GM21367 (cell line): Measurements from ENCODE around the gene BTN1A1.
"Not testable (repeated sequence)": the region's sequence is repeated elsewhere in the genome, so short reads cannot be mapped to it uniquely, and the experiment has no call there.

Source experiments
- ATAC-seq: cut with Tn5 transposase; IDR thresholded peaks from one replicate; pipeline ENCODE4 v1.9.1; 2021; ENCODE audit not compliant: unreplicated experiment

BTN1A1 gene, protein sequence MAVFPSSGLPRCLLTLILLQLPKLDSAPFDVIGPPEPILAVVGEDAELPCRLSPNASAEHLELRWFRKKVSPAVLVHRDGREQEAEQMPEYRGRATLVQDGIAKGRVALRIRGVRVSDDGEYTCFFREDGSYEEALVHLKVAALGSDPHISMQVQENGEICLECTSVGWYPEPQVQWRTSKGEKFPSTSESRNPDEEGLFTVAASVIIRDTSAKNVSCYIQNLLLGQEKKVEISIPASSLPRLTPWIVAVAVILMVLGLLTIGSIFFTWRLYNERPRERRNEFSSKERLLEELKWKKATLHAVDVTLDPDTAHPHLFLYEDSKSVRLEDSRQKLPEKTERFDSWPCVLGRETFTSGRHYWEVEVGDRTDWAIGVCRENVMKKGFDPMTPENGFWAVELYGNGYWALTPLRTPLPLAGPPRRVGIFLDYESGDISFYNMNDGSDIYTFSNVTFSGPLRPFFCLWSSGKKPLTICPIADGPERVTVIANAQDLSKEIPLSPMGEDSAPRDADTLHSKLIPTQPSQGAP

DNA sequence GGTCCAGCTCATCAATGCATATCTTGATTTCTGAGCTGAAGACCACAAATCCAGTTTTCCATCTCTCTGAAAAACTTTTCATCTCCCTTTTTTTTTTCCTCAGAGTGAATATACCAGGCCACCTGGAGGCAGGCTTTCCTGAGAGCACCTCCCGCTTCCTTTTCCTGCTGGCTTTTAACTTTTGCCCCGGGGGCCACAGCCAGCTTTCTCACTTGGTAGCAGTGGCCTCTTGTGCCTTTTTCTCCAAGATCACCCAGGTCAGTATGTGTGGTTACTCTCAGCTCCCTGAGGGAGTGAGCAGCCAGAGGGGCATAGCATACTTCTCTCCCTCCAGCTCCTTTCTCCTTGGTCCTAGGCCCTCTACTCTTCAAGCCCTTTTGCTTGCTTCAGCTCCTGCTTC, at the start of gene BTN1A1:
Gene BTN1A1, plus strand, starts transcription at position 202 of the 400 bp plus-strand sequence. CDS start 984 bp downstream, outside the sequence.
- ATAC-seq, result no peak

DNA sequence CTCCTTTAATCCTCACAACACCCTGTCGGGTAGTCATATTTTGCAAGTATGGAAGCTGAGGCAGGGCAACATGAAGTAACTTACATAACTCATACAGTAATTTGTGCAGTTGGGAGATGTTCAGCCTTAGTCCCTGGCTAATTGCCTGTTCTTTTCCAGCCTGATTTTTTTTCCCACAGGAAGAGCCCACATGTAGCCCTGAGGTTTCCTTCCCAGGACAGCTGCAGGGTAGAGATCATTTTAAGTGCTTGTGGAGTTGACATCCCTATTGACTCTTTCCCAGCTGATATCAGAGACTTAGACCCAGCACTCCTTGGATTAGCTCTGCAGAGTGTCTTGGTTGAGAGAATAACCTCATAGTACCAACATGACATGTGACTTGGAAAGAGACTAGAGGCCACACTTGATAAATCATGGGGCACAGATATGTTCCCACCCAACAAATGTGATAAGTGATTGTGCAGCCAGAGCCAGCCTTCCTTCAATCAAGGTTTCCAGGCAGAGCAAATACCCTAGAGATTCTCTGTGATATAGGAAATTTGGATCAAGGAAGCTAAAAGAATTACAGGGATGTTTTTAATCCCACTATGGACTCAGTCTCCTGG, 47.4 kb upstream of the BTN1A1 start:
- no peak for ATAC-seq

- no peak for ATAC-seq
These were observed 45.5 kb upstream of the BTN1A1 start for GRCh38 chr6:26454631-26455030.

- no peak for ATAC-seq
These were observed 44.6 kb upstream of the BTN1A1 start for GRCh38 chr6:26455357-26455970.

DNA sequence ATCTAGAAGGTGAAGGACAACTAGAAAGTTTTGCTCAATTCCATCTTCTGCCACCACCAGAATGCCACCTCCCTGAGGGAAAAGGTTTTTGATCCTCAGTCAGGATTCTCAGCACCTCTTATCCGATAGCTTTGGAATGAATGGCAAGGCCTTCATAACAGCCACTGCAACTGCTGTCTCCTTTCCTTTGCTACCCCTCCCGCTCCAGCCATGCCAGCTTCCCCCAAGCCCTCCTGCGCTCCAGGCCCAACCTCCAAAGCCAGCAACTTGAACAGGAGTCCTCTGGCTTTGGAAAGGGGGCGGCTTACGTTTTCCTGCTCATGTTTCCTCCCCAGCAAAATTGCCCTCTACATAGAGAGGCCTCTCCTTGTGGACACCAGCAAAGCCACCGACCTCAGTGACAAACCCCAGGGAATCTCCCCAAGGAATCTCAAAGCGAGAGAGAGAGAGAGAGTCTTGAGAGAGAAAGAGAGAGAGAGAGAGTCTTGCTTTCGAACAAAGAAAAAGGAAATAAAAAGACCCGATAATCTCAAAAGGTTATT, 42.8 kb upstream of the BTN1A1 start:
- ATAC-seq, result no peak

GRCh38 chr6:26457806-26458688, 42.1 kb upstream of the BTN1A1 start, which contains the start of gene BTN2A1:
BTN2A1 (plus strand) TSS chr6:26457955; CDS start chr6:26458637, 682 bp downstream.
- peak; percentile 89 for ATAC-seq

DNA sequence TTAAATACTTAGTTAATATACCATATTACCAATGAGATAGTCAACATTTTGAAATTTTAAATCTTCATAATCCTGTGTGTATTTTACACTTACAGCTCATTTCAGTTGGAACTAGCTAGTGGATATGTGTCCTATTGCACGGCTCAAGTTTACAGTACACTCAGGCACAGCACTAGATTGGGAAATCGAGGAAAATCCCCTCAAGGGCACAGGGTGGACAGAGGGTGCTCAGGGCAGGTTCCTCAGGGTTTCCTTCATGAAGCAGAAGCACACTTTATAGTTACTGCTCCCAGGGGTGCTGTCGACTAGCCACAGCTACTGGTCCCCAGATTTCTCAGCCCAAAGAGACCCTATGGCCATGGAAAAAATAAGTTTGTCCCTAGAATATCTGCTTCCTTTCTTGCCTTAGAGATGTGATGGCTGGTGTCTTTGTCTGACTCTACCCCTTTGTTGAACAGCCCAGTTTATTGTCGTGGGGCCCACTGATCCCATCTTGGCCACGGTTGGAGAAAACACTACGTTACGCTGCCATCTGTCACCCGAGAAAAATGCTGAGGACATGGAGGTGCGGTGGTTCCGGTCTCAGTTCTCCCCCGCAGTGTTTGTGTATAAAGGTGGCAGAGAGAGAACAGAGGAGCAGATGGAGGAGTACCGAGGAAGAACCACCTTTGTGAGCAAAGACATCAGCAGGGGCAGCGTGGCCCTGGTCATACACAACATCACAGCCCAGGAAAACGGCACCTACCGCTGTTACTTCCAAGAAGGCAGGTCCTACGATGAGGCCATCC, 40.9 kb upstream of the BTN1A1 start:
- no peak for ATAC-seq

GRCh38 chr6:26461353-26461752, 38.8 kb upstream of the BTN1A1 start:
- not testable (repeated sequence) for ATAC-seq

- no peak for ATAC-seq
These were observed 36.1 kb upstream of the BTN1A1 start for GRCh38 chr6:26464014-26464413.

DNA sequence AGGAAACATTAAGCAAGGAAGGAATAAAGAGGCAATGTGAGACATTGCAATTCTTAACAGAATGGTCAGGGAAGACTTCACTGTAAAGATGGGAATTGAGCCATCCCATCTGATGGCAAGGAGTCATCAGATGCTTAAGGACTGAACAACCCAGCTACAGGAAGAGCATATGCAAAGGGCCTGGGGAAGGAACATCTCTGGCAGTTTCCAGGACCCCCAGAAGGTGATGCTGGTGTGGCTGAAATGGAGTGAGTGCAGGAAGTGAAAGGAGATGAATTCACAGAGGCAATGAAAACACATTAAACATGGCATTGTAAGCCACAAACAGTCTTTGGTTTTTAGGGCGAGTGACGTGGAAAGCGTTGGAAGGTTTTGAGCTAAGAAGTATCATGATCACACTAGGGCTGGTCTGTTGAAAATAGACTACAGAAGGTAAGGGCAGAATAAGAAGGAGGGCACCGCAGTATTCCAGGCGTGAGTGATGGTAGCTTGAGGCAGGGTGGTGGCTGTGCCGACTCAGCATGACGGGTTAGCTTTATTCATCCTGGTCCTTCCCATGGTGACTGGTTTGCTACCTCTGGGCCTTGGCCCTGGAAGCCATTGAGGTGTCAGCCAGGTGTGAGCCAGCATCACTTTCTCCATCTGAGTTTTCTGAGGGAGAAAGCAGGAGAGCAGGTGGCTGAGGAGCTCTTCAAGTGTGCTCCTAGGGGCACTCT, 35.5 kb upstream of the BTN1A1 start:
- no peak for ATAC-seq

- no peak for ATAC-seq
These were observed 34.3 kb upstream of the BTN1A1 start for GRCh38 chr6:26465776-26466175.

- ATAC-seq, result no peak
These were observed 31.3 kb upstream of the BTN1A1 start for GRCh38 chr6:26468829-26469228.

- no peak for ATAC-seq
These were observed 29.5 kb upstream of the BTN1A1 start for GRCh38 chr6:26470643-26471042.

DNA sequence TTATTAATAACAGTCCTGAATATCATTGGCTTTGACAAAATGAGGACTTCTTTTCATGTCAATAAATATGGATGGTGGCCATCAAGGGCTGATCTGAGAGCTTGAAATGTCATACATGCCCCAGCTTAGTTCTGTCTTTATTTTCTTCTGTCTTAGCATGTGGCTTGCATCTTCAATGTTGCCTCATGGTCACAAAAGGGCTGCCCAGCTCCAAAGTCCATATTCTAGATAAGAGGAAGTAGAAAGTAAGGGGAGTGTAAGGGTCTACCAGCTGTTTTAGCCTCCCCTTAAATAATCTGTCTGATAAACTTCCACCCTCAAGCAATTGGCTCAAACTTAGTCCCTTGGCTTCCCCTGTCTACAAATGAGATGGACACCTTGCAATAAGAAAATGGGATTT, 28.1 kb upstream of the BTN1A1 start:
- ATAC-seq, result no peak

DNA sequence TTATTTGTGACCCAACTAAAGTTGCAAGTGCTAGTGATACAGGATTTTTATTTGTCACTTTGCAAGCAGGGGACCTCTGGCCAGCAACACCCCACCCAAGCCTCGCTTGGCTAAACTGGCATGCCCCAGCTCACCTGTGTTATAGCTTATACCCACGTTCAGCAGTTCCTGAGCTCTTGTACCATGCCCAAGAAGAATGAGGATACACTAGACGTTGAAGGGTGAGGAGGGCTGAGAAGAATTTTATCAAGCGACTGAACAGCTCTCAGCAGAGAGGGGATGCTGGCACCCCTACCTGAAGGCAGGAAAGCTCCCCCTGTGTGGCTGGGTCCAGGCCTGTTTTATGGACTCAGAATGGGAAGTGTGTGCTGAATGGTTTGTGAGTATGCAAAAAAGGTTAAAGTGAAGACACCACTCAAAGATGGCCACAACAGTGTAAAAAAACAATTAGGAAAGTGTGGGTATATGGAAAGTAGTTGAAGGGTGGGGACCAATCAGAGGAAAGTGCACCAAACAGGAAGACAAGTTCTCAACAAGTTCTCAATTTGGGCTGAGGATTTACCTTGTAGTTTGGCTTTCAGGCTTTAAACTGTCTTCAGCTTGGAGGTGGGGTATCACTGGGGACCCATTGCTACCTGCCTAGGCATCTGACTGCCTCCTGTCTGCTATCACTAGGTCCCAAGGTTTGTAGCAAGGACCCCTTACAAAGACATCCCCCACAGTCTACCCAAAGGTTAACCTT, 27.4 kb upstream of the BTN1A1 start:
- no peak for ATAC-seq

DNA sequence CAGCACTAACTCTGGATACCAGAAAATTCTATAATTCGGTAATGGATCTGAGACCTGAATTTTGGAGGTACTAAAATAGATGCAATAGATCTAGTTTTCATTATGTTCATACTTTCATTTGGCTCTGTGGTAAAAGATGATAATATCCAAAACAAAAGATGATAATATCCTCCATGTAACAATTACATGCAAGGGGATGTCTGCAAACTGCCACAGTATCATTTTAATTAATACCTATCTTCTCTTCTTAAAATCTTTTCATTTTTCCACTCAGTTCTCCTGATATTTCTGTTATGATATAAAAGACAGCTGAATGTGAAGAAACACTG, 26.7 kb upstream of the BTN1A1 start:
- ATAC-seq, result no peak

DNA sequence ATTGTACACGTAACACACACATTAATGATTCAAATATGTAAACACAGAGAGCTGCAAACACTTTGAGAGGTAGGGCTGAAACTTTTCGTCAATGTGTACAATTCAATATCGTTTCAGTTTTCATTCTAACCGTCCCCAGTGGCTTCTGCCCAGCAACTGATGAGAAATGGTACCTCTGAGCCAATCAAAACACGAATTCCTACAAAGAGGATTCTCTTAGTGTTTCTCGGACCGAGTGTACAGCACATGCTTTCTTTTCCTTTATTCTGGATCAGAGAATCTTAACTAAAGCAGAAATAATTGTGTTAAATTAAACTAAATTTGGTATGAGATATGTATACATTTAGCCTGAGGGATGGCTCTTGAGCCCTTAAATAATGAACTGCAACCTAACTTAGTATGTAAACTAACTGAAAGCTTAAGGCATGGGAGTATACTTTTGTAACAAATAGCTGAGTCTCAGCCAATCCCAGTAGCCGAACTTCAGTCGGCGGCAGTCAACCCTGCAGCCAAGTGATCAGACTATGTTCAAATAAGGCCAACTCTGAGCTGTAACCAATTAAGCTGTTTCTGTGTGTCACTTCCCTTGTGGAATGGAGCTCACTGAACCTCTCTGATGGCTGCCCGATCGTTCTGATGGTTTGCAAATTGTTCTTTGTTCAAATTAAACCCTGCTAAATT, 26.2 kb upstream of the BTN1A1 start:
- peak; percentile 92 for ATAC-seq

GRCh38 chr6:26474439-26474881, 25.6 kb upstream of the BTN1A1 start:
- no peak for ATAC-seq
